Skeletal muscle satellite cell (primary cell): ENCODE results near the gene DNAJC1.

Source experiments
- H3K27me3 ChIP-seq: 2 replicates; pipeline ENCODE4 v1.7.0; 2013; ENCODE audit warnings: low read length; ENCODE audit not compliant: control insufficient read depth, insufficient read depth
- H3K36me3 ChIP-seq: 2 replicates; pipeline ENCODE4 v1.7.0; 2013; ENCODE audit warnings: mild to moderate bottlenecking, control low read depth, low read length; ENCODE audit not compliant: insufficient read depth
- H3K4me1 ChIP-seq: 2 replicates; pipeline ENCODE4 v1.7.0; 2013; ENCODE audit warnings: low read length; ENCODE audit not compliant: control insufficient read depth, insufficient read depth
- H3K4me2 ChIP-seq: 2 replicates; pipeline ENCODE4 v1.7.0; 2013; ENCODE audit warnings: mild to moderate bottlenecking, low read length
- H3K4me3 ChIP-seq: 2 replicates; pipeline ENCODE4 v1.7.0; 2013; ENCODE audit warnings: low read length
- H3K9ac ChIP-seq: 2 replicates; pipeline ENCODE4 v1.7.0; 2013; ENCODE audit warnings: mild to moderate bottlenecking, low read depth, low read length, moderate library complexity
- H3K9me3 ChIP-seq: replicated peaks from 2 replicates; pipeline ENCODE4 v1.7.0; 2013; ENCODE audit warnings: mild to moderate bottlenecking, control low read depth, low read length

The DNAJC1 gene

DNA sequence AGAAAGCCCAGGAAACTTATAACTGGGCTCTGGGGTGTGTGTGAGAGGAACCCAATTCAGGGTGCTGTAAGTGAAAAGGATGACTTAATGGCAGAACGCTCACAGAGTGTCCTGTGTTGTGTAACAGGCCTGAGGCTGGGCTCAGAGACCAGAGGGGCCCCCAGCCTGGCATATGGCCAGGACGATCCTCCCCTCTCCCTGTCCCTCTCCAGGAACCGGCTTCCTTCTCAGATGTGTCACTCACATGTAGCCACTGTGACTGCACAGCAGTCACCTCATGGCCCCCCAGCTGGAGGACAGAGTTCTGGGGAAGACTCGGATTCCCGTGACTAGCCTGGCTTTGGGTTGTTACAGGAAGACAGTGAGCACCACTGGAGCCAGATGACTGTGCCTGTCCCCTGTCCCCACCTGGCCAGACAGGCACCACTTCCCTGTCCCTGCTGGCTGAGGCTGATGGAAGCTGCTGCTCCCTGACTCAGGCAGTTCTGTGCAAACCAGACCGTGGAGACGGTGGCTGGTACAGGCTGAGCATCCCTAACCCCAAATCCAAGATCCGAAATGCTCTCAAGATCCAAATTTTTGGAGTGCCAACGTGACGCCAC, 249.0 kb downstream of the DNAJC1 start:
- no peaks in the 10 kb centered on the region for H3K36me3 ChIP-seq
- H3K4me1 ChIP-seq = no peaks in the 10 kb centered on the region
- no peaks in the 10 kb centered on the region for H3K9me3 ChIP-seq
- H3K9ac ChIP-seq = no peak overlapping the region
- H3K4me2 ChIP-seq = no peak overlapping the region
- no peak overlapping the region for H3K4me3 ChIP-seq
- no peaks in the 10 kb centered on the region for H3K27me3 ChIP-seq

DNA sequence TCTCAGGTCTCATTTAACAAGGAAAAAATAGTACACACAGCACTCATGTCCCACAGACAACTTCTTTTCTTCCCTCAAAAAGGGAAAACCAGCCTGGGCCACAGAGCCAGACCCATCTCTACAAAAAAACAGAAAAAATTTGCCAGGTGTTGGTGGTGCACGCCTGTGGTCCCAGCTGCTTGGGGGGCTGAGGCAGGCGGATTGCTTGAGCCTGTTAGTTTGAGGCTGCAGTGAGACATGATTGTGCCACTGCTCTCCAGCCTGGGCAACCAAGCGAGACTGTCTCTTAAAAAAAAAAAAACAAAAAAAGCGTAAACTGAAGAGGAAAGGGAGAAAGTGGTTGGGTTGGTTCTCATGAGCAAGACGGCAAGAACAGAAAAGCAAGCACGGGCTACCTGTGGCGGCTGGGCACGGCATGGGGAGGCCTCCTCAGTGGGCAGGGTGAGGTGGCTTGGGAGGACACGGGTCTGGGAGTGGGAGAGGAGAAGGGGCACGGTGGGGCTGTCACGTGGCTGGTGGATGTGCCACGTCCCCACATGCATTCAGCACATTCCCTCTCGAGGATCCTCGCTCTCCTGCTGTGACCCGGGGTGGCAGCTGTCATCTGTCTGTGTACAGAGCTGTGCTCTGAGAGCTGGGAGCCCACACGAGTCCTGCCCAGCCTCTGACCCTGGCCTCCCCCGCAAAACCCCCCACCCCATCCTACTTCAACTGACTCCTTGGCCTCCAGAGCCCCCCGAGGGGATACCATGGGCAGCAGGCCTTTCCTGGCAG, 249.8 kb downstream of the DNAJC1 start:
- no peaks in the 10 kb centered on the region for H3K27me3 ChIP-seq
- no peak overlapping the region for H3K4me2 ChIP-seq
- no peaks in the 10 kb centered on the region for H3K36me3 ChIP-seq
- no peaks in the 10 kb centered on the region for H3K4me1 ChIP-seq
- H3K4me3 ChIP-seq = no peak overlapping the region
- no peaks in the 10 kb centered on the region for H3K9me3 ChIP-seq
- no peak overlapping the region for H3K9ac ChIP-seq

DNA sequence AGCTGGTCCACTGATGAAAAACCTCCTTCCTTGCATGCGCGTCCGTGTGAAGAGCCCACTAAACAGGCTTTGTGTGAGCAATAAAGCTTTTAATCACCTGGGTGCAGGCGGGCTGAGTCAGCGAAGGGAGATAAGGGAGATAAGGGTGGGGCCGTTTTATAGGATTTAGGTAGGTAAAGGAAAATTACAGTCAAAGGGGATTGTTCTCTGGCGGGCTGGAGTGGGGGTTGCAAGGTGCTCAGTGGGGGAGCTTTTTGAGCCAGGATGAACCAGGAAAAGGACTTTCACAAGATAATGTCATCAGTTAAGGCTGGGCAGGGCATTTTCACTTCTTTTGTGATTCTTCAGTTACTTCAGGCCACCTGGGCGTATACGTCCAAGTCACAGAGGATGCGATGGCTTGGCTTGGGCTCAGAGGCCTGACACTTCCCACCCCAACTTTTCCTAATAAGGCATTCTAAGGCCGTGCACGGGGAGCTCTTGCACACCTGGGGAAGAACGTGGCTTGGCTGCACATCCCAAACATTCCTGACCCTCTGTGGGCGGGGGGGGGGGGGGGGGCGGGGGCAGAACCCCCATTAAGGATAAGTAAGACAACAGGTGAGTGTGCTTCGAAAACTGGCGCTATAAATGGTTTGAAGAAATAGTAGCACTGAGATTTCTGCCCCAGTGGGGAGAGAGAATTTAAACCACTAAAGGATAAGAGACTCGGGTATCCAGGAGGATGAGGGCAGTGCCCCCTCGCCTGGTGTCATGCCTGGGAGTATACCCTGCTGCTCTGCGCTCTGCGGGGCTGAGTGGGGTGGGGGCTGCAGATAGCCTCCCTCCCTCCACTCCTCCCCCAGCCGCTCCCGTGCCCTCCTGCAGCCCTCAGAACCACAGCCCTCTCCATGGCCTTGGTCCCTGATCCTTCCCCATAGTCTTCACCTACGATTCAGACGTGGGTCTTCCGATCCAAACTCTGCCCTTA, 251.9 kb downstream of the DNAJC1 start:
- H3K4me2 ChIP-seq = no peak overlapping the region
- H3K27me3 ChIP-seq = no peaks in the 10 kb centered on the region
- H3K4me1 ChIP-seq = no peaks in the 10 kb centered on the region

DNA sequence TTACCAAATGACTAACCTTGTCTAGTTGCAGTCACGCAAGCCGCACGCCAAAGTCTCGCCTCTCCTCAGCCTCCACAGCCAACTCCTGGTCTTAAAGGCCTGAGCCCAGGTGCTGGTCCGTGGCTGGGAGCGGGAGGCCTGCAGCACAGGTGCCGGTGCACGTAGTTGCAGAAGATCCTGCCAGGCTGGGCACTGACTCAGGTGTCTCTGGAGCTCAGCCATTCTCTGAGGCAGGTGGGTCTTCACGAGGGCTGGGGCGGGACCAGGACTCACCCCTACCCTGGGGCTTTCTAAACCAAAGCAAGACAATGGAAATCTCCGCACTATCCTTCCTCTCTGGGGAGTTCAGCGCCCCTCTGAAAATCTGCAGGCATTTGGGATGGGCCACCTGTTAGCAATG, 253.1 kb downstream of the DNAJC1 start:
- no peak overlapping the region for H3K4me2 ChIP-seq
- H3K36me3 ChIP-seq = no peaks in the 10 kb centered on the region
- H3K4me1 ChIP-seq = no peaks in the 10 kb centered on the region
- no peaks in the 10 kb centered on the region for H3K27me3 ChIP-seq
- no peak overlapping the region for H3K4me3 ChIP-seq
- no peak overlapping the region for H3K9ac ChIP-seq
- no peaks in the 10 kb centered on the region for H3K9me3 ChIP-seq

More for the DNA sequence above, 251.9 kb downstream of the DNAJC1 start:
- H3K4me3 ChIP-seq = no peak overlapping the region
- no peaks in the 10 kb centered on the region for H3K36me3 ChIP-seq
- no peak overlapping the region for H3K9ac ChIP-seq
- no peaks in the 10 kb centered on the region for H3K9me3 ChIP-seq

DNA sequence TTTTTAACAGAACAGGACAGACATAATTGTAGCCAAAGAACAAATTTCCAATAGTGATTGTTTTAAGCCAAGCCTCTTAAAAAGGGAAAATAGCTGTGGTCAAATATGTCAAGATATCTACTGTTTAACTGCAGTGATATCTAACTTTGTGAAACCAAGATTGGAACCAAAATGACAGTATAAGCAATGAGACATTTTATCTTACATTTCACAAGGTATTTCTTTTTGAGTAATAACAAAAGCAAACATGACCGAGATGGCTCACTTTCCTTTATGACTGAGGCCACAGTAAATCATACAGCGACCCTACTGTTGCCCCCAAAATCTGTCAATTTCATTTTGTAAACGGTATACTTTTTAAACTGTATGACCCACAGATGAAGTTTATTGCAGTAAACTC, 253.7 kb downstream of the DNAJC1 start:
- Histone ChIP-seq H3K27me3 (no peaks in the 10 kb centered on the region), H3K4me3 (no peak overlapping the region), H3K4me1 (no peaks in the 10 kb centered on the region), H3K4me2 (no peak overlapping the region), H3K36me3 (peaks cover 6% of the 10 kb centered on the region), H3K9me3 (no peaks in the 10 kb centered on the region), H3K9ac (no peak overlapping the region)

DNA sequence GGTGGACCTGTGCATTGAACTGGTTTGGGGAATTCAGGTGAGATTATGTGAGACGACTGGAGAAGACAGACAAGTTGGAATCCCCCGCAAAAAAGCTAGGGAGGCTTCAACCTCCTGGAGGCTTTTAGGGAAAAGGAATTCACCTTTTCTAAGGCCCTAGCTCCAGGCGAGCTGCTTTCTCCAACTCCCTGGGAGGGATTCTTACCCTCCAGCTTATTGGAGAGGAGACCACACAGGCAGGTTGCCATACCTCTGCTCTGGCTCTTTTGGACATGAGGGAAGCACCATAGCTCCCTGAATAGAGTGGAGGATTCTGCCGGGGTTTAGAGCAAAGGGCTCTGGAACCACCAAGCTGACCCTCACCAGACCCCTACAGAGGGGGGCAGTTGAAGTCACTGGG, 255.7 kb downstream of the DNAJC1 start:
- H3K9ac ChIP-seq = no peak overlapping the region
- H3K9me3 ChIP-seq = no peaks in the 10 kb centered on the region
- no peaks in the 10 kb centered on the region for H3K4me1 ChIP-seq
- H3K36me3 ChIP-seq = peaks cover 22% of the 10 kb centered on the region
- H3K4me3 ChIP-seq = no peak overlapping the region
- H3K4me2 ChIP-seq = no peak overlapping the region
- no peaks in the 10 kb centered on the region for H3K27me3 ChIP-seq

DNA sequence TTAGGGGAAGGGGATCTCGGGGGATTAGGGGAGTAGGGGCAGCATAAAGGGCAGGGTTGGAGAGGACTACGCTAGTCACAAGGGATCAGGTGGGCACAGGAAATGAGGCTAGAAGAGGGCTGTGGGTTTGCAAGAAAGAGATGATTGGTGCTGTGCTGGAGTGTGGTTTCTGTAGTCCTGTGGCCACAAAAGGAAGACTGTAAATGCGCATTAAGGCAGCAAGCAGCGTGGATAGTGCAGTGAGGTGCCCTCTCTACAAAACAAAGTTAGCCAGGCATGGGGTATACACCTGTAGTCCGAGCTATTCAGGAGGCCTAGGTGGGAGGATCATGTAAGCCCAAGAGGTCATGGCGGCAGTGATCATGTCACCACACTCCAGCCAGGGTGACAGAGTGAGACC, 257.4 kb downstream of the DNAJC1 start:
- no peak overlapping the region for H3K9ac ChIP-seq
- H3K36me3 ChIP-seq = peaks cover 34% of the 10 kb centered on the region
- no peak overlapping the region for H3K4me2 ChIP-seq

DNA sequence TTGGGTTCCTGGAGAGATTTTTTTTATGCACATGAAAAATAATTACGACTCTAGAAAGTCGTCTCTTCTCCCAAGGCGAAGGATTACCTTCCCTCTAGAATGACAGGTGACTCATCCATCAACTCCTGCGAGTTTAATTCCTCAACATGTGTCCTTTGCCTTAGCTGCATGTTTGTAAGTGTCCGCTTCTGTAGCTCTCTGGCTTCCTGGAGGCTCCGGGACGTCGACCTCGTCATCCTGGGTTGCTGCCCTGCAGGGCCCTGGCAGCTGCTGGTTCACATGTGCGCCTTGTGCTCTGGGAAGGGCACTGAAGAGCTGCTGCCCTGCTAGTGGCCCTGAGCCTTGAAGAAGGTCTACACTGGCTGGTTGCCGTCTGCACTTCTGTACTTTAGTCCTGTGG, 259.3 kb downstream of the DNAJC1 start:
- Histone ChIP-seq H3K9me3 (no peaks in the 10 kb centered on the region), H3K36me3 (peaks cover 52% of the 10 kb centered on the region), H3K4me3 (no peak overlapping the region), H3K4me2 (no peak overlapping the region), H3K27me3 (no peaks in the 10 kb centered on the region), H3K9ac (no peak overlapping the region), H3K4me1 (no peaks in the 10 kb centered on the region)

More for the DNA sequence above, 257.4 kb downstream of the DNAJC1 start:
- no peak overlapping the region for H3K4me3 ChIP-seq
- no peaks in the 10 kb centered on the region for H3K4me1 ChIP-seq
- no peaks in the 10 kb centered on the region for H3K27me3 ChIP-seq
- no peaks in the 10 kb centered on the region for H3K9me3 ChIP-seq

DNA sequence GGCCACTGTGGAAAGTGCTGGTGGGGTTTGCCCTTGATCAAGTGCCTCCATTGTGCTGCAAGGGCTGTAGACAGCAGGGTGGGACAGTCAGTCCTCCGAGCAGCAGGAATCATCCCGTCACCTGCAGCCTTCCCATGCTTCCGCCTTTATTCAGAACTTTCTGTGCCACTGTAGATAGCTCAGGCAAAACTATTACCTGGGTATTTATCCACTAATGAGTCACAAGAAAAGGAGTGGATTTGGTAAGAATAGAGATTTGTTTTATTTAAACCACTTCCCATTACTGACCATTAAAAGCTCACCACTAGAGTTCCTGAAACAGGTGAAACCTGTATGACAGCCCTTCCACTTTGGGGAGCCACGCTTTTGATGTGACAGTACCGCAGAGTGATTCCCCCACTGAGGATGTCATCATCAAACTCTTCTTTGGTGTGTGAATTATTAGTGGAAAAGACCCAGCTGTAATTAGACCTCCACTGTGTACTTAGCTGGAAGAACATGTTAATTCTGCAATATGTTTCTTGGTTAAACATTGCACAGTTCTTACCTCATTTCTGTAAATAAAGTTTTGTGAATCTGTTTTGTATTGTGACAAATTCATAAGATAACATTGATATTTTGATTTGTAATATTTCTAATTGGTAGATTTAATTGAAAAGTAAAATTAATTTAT, 260.7 kb downstream of the DNAJC1 start:
- Histone ChIP-seq H3K4me2 (no peak overlapping the region), H3K4me1 (no peaks in the 10 kb centered on the region), H3K27me3 (no peaks in the 10 kb centered on the region), H3K9me3 (no peaks in the 10 kb centered on the region), H3K4me3 (no peak overlapping the region), H3K36me3 (peaks cover 56% of the 10 kb centered on the region), H3K9ac (no peak overlapping the region)

DNA sequence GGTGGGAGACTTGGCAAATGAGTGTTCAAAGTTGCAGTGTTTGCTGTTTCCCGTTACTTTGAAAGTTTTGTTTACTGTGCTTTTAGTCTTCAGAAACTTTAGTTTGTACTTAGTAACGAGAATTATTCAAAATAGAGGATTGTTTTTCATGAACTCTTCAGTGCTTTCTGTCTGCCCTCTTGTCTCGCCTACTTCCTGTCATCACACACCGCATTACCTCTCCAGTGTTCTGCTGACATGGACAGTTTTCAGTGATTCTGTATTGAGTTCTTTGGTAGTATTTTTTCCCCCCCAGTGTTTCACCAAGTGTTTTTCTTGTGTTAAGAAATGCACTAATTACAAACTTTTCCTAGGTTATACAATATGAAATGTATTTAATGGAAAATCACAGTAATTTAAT, 262.5 kb downstream of the DNAJC1 start:
- Histone ChIP-seq H3K9ac (no peak overlapping the region), H3K4me3 (no peak overlapping the region), H3K36me3 (peaks cover 62% of the 10 kb centered on the region), H3K4me2 (no peak overlapping the region), H3K4me1 (no peaks in the 10 kb centered on the region), H3K9me3 (no peaks in the 10 kb centered on the region), H3K27me3 (no peaks in the 10 kb centered on the region)

DNA sequence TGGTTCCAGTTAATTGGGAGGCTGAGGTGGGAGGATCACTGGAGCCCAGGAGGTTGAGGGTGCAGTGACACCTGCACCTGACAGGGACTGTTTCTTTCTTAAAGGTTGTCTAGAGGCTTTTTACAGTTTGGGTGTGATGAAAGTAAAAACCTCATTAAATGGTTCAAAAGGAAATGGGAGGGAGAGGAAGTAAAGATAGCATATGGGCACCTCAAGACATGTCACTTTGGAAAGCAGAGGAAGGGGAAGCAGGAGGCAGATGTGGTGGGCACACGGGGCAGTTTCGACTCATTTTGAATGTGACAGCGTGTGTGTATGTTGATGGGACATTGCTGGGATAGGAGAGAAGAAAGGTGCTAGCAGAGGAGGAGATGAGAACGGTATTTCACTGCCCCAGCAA, 266.4 kb downstream of the DNAJC1 start:
- Histone ChIP-seq H3K9ac (no peak overlapping the region), H3K27me3 (no peaks in the 10 kb centered on the region), H3K4me3 (no peak overlapping the region), H3K4me2 (no peak overlapping the region), H3K9me3 (no peaks in the 10 kb centered on the region), H3K36me3 (peaks cover 49% of the 10 kb centered on the region), H3K4me1 (peaks cover 15% of the 10 kb centered on the region)
